Esophagus squamous epithelium (tissue), 5 donors: Measurements from ENCODE around the gene TLNRD1. TPM values are rescaled to one million over a fixed set of nuclear protein-coding genes. Genes with fewer than 3 reads are reported as not detected.
A peak's percentile ranks its signal among the peaks of the same experiment; 100 is the strongest.

Experiments used
- DNase-seq: peaks from one replicate; lab custom pipeline; 2025; lab: John Stamatoyannopoulos, UW
- H3K27ac ChIP-seq, 4 donors: fragments of 200-600 bp; sonication (generic); one replicate each; pipeline ENCODE4 v1.5.1; 2016 to 2019; ENCODE audit warnings: mild to moderate bottlenecking in 1 of 4
- H3K27me3 ChIP-seq, 4 donors: fragments of 200-600 bp; sonication (generic); 1 replicate in 3 of 4; 2 replicates in 1 of 4; pipeline versions ENCODE4 v1.5.1 to v1.6.0; 2017 to 2021; ENCODE audit warnings: antibody characterized with exemption in 1 of 4
- H3K36me3 ChIP-seq, 3 donors: fragments of 200-600 bp; sonication (generic); one replicate each; pipeline ENCODE4 v1.5.1; 2016 to 2019
- H3K4me1 ChIP-seq, 3 donors: fragments of 200-600 bp; sonication (generic); one replicate each; pipeline ENCODE4 v1.5.1; 2017 to 2019
- H3K4me3 ChIP-seq, 4 donors: fragments of 200-600 bp; sonication (generic); 1 replicate in 3 of 4; 2 replicates in 1 of 4; pipeline ENCODE4 v1.5.1; 2016 to 2019; ENCODE audit warnings: mild to moderate bottlenecking in 2 of 4, moderate library complexity in 1 of 4
- H3K9me3 ChIP-seq, 3 donors: fragments of 200-600 bp; sonication (generic); one replicate each; pipeline ENCODE4 v1.5.1; 2016 to 2019
- CTCF ChIP-seq, 6 experiments: fragments of 450-650 bp in 4 of 6; fragments of 200-600 bp in 2 of 6; sonication (generic) in 2 of 6; IDR thresholded peaks; one replicate each; pipeline ENCODE4 v1.5.1; 2016 to 2019; ENCODE audit warnings: antibody characterized with exemption in 6 of 6, mild to moderate bottlenecking in 4 of 6, moderate library complexity in 4 of 6
- POLR2A ChIP-seq, 4 donors: fragments of 450-650 bp; IDR thresholded peaks; one replicate each; pipeline ENCODE4 v1.6.1; 2017; ENCODE audit warnings: antibody characterized with exemption in 4 of 4, mild to moderate bottlenecking in 4 of 4, moderate library complexity in 3 of 4
- WGBS, 2 donors: methylation state at CpG; one replicate each; pipeline ENCODE4 v1.1.5; 2018; 5-methylcytosine and 5-hydroxymethylcytosine counted together
- intact Hi-C: fragments of 100-400 bp; cut with DNase I; formaldehyde crosslinking; loops from one replicate; pipeline ENCODE4 v1.15.0; 2022
- total RNA-seq, 4 donors: library from RNA; depleted of rRNA; stranded (reverse); fragments of >200 nt; gene quantifications; one replicate each; pipeline ENCODE4 v1.1.0, GENCODE V29; 2016
- donor health status: DM: yes; HTN: yes; CAD: no.

The TLNRD1 gene
- total RNA-seq, 4 donors from 2014 or later, result 17.2 to 57.8 (median 22.6) TPM

GRCh38 chr15:80989518-80990478 is 10.9 kb upstream of the TLNRD1 start, which contains the start of gene MESD:
Gene MESD (minus strand): TSS chr15:80989819. CDS start chr15:80989791, 28 bp downstream.
- no peaks in the 10 kb centered on the region for H3K27me3 ChIP-seq
- WGBS, 2 donors, result 0 to 2% methylated on average over 10 to 37 of the region's 63 CpGs
- H3K36me3 ChIP-seq, result peaks cover 0 to 6% (median 0%) of the 10 kb centered on the region in 3 donors
- peak; percentile 90 for DNase-seq
- H3K4me3 ChIP-seq, result peak within 1 kb of the TSS; percentile 62 to 91 (median 76)
- H3K9me3 ChIP-seq, result no peaks in the 10 kb centered on the region
- intact Hi-C loops, result no loop called here
- TF ChIP-seq POLR2A (IDR thresholded peaks at IDR 0.05), result peak in 3 of 4 donors; percentile 81 to 94 (median 86)
- no peak for TF ChIP-seq CTCF (IDR thresholded peaks at IDR 0.05)
- H3K27ac ChIP-seq, result peak within 1 kb of the TSS; percentile 91 to 95 (median 92)
- H3K4me1 ChIP-seq, result peaks cover 24 to 71% (median 41%) of the 10 kb centered on the region in 3 donors

- Histone ChIP-seq H3K27ac (peak overlapping the region; percentile 91 to 95 (median 92)), H3K27me3 (no peaks in the 10 kb centered on the region), H3K9me3 (no peaks in the 10 kb centered on the region), H3K4me1 (peaks cover 24 to 60% (median 37%) of the 10 kb centered on the region in 3 donors), H3K4me3 (no peak overlapping the region), H3K36me3 (peaks cover 0 to 3% (median 0%) of the 10 kb centered on the region in 3 donors)
- 54 to 73% methylated on average over 1 of the region's 1 CpG for WGBS, 2 donors
- no peak for TF ChIP-seq CTCF (IDR thresholded peaks at IDR 0.05)
- TF ChIP-seq POLR2A (IDR thresholded peaks at IDR 0.05), result no peak
- intact Hi-C loops, result no loop called here
- DNase-seq, result no peak
Measured at GRCh38 chr15:80990955-80991354, 9.8 kb upstream of the TLNRD1 start.

- no peak for DNase-seq
- no peaks in the 10 kb centered on the region for H3K9me3 ChIP-seq
- no peaks in the 10 kb centered on the region for H3K36me3 ChIP-seq
- H3K4me1 ChIP-seq, result peaks cover 22 to 55% (median 37%) of the 10 kb centered on the region in 3 donors
- TF ChIP-seq CTCF (IDR thresholded peaks at IDR 0.05) (peak in 1 of 6 experiments; percentile 3), POLR2A (IDR thresholded peaks at IDR 0.05) (no peak)
- H3K27ac ChIP-seq, result peak overlapping the region; percentile 91 to 95 (median 92)
- intact Hi-C loops, result no loop called here
- H3K4me3 ChIP-seq, result no peak overlapping the region
- WGBS, 2 donors, result 48 to 52% methylated on average over 5 of the region's 5 CpGs
- H3K27me3 ChIP-seq, result no peaks in the 10 kb centered on the region
Measured at GRCh38 chr15:80991421-80991820, 9.3 kb upstream of the TLNRD1 start.

- TF ChIP-seq POLR2A (IDR thresholded peaks at IDR 0.05), result no peak
- TF ChIP-seq CTCF (IDR thresholded peaks at IDR 0.05), result no peak
- Histone ChIP-seq H3K4me1 (peaks cover 16 to 49% (median 35%) of the 10 kb centered on the region in 3 donors), H3K27me3 (no peaks in the 10 kb centered on the region), H3K9me3 (no peaks in the 10 kb centered on the region), H3K27ac (peak overlapping the region; percentile 7 to 95 (median 91)), H3K4me3 (no peak overlapping the region), H3K36me3 (no peaks in the 10 kb centered on the region)
- WGBS, 2 donors, result 67 to 74% methylated on average over 4 of the region's 4 CpGs
- DNase-seq, result no peak
- intact Hi-C loops, result no loop called here
Measured at GRCh38 chr15:80992006-80992405, 8.7 kb upstream of the TLNRD1 start.

- Histone ChIP-seq H3K27me3 (no peaks in the 10 kb centered on the region), H3K27ac (peak overlapping the region; percentile 7 to 95 (median 91)), H3K9me3 (no peaks in the 10 kb centered on the region), H3K4me1 (peaks cover 16 to 49% (median 32%) of the 10 kb centered on the region in 3 donors), H3K36me3 (no peaks in the 10 kb centered on the region), H3K4me3 (no peak overlapping the region)
- no peak for DNase-seq
- intact Hi-C loops, result no loop called here
- WGBS, 2 donors, result 83 to 95% methylated on average over 1 of the region's 1 CpG
- TF ChIP-seq POLR2A (IDR thresholded peaks at IDR 0.05) (no peak), CTCF (IDR thresholded peaks at IDR 0.05) (no peak)
Measured at GRCh38 chr15:80992441-80992840, 8.3 kb upstream of the TLNRD1 start.
